ENCODE measurements around the gene CYP20A1.
"Not testable (repeated sequence)": the region's sequence is repeated elsewhere in the genome, so short reads cannot be mapped to it uniquely, and the experiment has no call there.

The CYP20A1 gene

DNA sequence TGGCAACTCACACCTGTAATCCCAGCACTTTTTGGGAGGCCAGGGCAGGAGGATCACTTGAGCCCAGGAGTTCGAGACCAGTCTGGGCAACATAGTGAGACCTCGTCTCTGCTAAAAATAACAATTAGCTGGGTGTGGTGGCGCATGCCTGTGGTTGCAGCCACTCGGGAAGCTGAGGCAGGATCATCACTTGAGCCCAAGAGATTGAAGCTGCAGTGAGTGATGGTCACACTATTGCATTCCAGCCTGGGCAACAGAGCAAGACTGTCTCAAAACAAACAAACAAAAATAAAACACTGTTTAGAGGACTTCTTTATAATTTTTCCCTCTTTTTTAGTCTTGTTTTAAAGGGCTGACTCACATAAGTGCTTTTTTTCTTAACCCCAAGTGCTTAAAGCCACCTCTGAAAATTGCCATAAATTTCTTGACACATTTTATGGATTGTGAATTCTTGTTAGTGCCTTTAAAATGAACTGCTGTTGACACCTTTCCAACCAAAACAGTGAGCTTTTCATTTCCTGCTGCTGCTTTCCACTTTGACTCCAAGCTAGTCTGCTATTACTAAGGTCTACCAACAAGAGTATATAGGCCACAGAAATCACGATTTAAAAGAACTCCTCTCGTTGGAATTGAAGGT is 41.7 kb downstream of the CYP20A1 start:
- DNase-seq: no peak

DNA sequence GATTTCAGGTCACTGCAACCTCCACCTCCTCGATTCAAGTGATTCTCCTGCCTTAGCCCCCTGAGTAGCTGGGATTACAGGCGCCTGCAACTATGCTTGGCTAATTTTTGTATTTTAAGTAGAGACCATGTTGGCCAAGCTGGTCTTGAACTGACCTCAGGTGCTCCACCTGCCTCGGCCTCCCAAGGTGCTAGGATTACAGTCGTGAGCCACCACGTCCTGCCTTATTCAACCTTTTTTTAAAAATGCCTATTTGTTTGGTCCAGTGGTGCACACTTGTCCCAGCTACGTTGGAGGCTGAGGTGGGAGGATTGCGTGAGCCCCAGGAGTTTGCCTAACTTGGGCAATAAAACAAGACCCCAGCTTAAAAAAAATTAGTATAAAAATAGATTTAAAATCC is 43.3 kb downstream of the CYP20A1 start:
- DNase-seq: no peak

DNA sequence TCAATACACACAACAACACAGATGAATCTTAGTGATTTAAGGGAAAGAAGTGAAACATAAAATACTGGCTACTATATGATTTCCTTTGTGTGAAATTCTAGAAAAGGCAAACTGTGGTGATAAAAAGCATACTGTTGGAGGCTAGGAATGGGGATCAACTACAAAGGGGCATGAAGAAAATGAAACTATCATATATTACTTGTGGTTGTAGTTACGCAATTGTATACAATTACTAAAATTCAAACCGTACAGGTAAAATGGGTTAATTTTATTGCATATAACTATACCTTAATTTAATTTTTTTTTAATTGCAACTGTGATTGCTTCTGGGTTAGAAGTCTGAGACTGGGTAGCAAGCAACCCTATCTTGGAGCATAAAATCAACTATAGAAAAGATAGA is 47.7 kb downstream of the CYP20A1 start:
- no peak for DNase-seq

DNA sequence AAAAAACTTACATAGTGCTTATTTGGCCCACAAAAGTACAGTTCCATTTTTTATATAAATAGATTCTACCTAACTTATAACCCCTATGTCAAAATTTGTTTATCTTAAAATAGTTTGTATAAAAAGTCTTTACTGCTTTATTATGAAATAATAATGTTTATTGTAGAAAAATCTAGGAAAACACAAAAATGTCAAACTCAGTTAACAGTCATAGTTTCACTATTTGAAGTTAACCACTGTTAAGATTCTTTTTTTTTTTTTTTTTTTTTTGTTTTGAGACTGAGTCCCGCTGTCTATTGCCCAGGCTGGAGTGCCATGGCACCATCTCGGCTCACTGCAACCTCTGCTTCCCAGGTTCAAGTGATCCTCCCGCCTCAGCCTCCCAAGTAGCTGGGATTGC is 62.8 kb downstream of the CYP20A1 start:
- DNase-seq: no peak

DNA sequence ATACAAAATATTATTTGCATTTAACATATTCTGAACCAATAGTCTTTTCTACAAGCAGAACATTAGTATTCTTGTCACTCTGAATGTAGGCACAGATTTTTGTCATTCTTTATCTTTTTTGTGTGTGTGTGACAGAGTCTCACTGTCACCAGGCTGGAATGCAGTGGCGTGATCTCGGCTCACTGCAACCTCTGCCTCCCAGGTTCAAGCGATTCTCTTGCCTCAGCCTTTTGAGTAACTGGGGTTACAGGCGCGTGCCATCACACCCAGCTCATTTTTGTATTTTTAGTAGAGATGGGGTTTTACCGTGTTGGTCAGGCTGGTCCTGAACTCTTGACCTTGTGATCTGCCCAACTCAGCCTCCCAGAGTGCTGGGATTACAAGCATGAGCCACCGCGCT is 63.8 kb downstream of the CYP20A1 start:
- not testable (repeated sequence) for DNase-seq

DNA sequence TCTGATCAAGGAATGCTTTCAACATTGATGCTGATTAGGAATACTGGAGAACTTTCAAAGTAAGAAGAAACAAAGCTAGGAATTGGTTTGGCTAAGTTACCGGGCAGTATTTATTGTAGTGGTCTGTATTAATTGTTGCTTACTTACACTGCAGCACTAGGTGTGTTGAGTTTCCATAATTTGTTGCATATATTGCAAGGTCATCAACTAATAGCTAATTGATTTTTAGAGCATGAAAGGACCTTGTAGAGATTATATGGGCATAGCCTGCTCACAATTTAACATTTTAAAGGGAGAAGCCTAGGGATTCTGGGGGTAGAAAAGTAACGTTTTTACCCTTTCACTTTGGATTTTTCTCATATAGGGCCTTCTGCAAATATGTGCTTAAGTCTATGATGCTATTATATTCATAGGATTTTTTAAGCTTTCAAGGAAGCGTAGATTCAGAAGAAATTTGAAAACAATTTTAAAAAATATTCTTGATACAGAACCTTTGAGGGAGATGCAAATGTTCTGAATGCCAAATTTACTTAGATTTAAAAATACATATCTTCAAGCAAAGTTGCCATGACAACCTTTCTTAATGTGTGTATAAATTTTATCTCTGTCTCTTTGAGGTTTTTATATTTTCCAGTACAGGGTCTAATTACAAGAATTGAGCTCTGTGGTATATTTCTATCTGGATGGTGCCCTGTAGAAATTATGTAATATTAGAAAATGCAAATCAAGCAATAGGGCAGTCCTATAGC is 72.0 kb downstream of the CYP20A1 start:
- DNase-seq: no peak

DNA sequence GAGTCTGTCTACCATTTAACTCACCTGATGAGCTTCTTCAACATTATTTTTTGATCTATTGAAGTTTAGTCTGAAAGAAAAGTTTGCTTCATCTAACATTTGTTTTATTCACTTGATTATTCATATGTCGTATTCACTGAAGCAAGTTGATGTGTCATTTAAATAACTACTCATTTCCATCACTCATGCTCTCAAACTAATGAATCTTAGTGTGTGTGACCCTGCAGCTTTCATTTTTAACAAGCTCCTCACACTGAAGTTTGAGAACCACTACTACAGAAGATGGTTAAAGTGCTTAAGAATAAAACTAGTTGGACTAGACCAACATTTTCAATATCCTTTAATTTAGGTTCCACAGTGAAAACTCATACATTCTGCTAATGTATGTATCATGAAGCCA is 87.5 kb downstream of the CYP20A1 start:
- DNase-seq: no peak

DNA sequence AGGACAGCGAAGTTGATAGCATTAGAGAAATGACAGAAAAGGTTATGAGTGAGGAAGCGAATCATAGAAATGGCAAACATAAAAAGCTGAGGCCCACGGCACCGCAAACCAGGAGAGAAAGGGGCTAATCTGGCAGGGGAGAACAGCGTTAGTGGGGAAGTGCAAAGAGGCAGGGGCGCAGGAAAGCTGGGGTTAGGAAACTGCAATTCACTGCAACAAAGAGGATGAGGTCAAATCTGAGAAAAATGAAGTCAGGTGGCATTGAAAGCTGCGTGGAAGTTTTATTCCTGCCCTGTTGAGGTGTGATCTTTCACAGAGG is 88.7 kb downstream of the CYP20A1 start:
- DNase-seq: no peak

DNA sequence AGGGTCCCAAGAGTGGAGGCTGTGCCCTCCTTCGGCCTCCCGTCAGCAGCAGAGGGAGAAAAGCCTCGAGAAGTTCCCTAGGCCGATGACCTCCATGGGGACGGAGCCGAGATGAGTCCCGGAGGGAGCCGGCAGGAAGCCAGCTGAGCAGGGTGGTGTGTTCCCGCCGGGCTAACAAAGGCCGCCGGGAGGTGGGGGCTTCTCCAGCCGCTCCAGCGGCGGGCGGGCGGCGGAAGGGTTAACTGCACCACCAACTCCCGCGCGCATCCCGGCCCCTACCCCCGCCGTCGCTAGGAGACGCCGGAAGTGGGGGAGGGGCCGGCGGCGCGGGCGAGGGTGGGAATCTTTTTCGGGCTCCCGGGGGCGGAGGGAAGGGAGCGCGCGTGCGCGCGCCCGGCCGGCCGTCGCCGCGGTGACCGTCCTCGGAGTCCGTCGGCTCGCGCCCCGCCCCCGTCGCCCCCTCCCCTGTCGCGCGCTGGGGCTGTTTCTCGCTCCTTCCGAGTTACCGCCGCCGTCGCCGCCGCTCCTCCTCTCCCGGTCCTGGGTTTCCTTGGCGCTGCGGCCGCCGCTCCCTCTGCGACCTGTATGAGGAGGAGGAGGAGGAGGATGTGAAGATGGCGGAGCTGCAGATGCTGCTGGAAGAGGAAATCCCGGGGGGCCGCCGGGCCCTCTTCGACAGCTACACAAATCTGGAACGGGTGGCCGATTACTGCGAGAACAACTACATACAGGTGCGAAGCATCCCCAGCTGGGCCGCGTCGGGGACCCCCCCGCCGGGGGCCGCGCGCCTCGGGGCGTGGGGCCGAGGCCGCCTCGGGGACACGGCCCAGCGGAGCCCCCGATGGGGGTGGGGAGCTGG is 89.3 kb downstream of the CYP20A1 start, which contains the start of gene ABI2:
Gene ABI2, plus strand, starts transcription at position 494 of the 859 bp plus-strand sequence. Its CDS starts 121 bp downstream, at position 615.
- DNase-seq: peak; percentile 50

DNA sequence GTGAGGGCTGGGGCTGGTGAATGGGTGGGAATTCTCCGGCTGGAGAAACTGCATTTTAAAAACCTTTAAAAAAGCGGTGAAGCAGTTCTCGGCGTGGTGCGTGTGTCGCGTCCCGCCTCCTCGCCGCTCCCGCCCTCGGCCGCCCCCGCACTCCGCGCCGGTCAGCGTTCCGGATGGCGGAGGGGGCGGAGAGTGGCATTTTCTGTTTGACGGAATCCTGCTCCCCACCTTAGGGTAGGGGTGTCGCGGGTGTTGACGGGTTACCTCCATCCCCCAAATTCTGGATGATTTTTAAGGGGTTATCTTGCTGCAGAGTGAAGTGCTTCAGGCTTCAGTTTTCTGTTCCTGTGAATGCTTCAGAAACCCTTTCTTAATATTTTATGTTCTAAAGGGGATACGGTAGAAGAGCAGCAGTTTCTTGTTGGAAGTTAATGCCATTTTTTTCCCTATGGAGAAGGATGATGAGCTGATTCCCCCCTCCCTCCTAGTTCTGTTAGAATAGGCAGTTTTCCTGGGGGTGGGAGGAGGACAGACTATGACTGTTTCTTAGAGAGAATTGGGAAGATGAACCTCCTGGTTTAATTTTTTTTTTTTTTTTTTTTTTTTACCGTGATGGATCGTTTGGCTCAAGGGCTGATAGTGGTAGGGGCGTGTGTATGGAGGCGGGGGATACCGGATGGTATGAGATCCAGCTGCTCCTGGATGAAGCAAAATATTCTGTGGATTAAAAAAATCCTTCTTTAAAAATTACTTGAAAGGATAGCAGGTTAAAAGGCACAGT is 90.1 kb downstream of the CYP20A1 start:
- DNase-seq: peak; percentile 21

DNA sequence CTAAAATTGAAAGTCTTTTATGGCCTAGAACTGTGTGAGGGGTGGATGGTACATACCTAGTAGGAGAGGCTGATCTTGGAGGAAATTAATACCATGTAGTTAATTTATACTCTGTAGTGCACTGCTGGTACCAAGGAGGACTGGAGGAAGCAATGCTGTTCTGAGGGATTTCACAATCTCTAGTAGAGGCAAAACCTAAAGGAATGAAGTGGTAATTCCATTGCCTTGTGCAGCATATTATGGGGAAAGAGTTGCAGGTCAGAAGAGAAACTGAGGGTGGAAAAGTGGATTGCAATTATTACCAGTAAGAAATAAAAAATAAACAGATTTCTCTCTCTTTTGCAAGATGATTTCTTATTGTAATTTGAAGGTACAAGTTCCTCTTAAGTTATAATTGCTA is 91.6 kb downstream of the CYP20A1 start:
- DNase-seq: no peak

DNA sequence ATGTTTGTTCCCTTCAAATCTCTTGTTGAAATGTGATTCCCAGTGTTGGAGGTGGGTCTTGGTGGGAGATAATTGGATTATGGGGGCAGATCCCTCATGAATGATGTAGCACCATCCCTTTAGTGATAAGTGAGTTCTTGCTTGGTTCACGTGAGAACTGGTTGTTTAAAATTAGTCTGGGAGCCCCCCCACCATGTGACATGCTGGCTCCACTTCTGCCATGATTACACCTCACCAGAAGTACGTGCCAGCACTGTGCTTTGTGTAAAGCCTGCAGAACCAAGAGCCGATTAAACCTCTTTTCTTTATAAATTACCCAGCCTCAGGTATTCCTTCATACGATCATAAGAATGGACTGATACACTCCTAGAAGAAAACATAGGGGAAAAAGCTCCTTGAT is 99.5 kb downstream of the CYP20A1 start:
- no peak for DNase-seq

DNA sequence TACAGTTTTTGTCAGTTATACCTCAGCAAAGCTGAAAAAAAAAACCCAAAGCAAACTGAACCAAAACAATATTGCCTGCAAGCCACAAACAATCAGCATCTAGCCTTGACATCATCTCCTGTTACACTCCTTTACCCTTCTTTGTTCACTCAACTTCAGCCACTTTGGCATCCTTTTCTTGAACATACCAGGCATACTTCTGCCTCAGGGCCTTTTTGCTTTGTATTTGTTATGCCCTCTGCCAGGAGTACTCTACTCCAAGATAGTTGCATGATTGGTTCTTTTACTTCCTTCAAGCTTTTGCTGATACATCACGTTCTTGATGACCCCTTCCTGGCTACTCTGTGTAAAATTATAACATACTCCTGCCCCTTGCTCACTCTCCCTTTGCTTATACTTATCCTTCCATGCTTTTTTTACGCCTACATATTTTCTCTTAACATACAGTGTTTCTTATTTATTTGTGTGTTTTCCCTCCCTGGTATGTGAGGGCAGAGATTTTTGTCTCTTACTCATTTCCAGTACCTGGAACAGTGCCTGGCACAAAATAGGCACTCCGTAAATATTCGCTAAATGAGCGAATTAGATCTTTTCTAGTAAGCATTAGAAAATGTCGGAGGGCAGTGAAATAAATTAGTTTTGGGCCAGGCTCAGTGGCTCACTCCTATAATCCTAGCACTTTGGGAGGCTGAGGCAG is 102.1 kb downstream of the CYP20A1 start:
- DNase-seq: no peak

DNA sequence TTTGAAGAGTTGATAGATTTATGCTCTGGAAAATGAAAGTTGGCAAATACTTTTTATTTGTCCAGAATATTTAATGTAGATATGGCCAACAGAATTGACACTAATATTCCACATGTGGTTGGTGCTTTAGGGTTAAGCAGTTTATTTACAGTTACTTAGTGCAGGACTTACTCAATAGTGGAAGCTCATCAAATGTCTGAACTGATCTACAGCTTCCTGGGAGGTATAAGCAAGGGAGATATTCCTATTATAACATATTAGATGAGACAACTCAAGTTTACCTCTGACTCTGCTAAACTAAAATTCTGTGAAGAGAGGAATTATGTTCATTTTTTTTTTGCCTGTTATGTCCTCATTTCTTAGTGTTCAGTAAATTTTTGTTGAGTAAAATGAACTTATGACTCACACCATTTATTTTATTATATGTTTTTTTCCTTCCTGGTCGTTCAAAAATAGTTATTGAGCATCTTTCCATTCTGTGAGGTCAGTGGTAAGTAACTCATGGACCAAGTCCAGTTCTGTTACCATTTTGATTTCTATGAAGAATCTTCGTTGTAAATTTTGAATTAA is 103.0 kb downstream of the CYP20A1 start:
- no peak for DNase-seq

DNA sequence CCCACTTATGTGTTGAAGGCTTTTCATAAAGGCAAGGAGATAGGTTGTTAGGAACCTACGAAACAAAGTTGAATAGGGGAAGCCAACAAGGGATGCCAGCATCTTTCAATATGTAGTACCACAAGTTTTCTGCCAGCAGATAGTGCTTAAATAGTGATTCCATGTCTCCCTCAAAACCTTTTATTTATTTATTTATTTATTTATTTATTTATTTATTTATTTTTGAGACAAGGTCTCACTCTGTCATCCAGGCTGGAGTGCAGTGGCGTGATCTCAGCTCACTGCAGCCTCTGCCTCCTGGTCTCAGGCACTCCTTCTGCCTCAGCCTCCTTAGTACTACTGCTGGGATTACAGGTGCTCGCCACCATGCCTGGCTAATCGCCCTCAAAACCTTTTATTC is 103.6 kb downstream of the CYP20A1 start:
- DNase-seq: not testable (repeated sequence)

DNA sequence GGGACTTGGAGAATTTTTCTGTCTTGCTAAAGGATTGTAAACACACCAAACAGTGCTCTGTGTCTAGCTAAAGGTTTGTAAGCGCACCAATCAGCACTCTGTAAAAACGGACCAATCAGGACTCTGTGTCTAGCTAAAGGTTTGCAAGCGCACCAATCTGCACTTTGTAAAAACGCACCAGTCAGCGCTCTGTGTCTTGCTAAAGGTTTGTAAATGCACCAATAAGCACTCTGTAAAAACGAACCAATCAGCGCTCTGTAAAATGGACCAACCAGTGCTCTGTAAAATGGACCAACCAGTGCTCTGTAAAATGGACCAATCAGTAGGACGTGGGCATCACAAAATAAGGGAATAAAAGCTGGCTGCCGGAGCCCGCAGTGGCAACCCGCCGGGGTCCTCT is 105.8 kb downstream of the CYP20A1 start:
- no peak for DNase-seq

DNA sequence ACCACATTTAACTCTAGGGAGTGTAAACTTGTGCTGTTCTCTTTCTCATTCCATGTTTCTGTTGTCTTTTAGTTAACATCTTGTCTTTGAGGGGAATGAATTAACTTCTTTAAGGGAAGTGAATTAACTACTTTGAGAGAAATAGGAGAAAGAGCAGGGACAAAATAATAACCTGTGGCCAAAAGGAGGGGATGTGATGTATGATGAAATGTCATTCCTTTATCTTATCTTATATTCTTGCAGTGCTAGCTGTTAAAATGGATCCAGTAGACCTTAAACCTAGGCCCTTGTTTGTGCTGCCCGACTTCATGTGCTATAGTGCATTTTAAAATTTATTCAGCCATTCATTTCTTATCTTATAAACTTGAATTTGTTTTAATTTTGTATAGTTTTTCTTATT is 107.8 kb downstream of the CYP20A1 start:
- DNase-seq: no peak

DNA sequence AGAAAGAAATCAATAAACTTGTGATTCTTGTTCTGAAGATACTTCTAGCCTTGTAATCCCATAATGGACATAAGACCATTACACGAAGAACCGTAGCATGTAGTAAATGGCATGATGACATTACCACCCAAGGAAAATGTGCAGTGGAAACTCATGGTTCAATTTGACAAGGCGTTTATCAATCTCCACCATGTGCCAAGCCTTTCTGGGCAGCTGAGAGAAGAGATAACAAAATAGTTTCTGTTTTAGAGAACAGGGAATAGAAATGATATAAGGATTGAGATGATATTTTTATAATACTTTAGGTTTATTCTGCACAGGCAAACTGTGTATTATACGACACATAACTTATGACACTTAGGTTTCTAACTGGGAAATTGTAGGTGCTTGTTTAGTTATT is 108.6 kb downstream of the CYP20A1 start:
- DNase-seq: no peak

DNA sequence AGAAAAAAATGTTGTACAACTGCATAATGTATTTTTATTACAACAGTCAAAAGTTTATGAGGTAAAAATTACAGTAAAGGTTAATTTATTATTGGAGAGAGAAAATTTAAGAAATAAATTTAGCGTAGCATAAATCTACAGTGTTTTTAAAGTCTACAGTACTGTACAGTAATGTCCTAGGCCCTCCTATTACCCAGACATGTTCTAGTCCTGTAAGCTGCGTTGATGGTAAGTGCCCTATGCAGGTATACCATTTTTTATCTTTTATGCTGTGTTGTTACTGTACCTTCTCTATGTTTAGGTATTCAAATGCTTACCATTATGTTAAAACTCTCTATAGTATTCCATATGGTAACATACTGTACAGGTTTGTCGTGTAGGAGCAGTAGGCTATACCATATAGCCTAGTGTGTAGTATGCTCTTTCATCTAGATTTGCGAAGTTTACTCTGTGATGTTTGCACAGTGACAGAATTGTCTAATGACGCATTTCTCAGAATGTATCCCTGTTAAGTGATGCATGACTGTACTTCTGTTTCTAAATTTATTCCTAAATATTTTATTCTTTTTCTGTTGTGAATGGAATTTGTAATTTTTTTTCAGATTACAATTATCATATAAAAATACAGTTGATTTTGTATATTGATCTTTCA is 113.9 kb downstream of the CYP20A1 start:
- no peak for DNase-seq

DNA sequence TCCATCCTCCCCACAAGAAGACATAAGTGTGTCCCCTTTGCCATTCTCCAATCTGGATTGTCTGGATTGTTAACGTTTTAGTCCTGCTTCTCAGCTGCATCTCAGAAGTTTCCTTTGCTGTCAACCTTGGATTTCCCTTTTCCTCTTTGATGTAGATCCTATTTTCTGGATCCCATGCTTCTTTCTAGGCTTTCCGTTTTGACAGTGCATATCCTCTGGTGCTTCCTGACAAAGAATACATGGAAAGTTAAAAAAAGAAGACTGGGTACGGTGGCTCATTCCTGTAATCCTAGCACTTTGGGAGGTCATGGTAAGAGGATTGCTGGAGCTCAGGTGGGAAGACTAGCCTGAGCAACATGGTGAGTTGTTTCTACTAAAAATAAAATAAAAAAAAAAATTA is 116.1 kb downstream of the CYP20A1 start:
- DNase-seq: no peak
